ENCODE data around the gene RAPGEF5. TPM values are rescaled to one million over a fixed set of nuclear protein-coding genes. Genes with fewer than 3 reads are reported as not detected.

The RAPGEF5 gene
- total RNA-seq, 4 donors from 2014 or later, result 21.2 to 27.0 (median 24.1) TPM

GRCh38 chr7:22125436-22125835 lies 231.5 kb downstream of the RAPGEF5 start:
- Histone ChIP-seq H3K36me3 (peaks cover 0 to 31% (median 0%) of the 10 kb centered on the region in 4 donors), H3K27ac (replicated peaks in 1 of 4) (no peak overlapping the region), H3K9me3 (no peaks in the 10 kb centered on the region), H3K4me3 (no peak overlapping the region), H3K4me1 (peaks cover 0 to 24% (median 5%) of the 10 kb centered on the region in 4 donors), H3K27me3 (peaks cover 0 to 13% (median 0%) of the 10 kb centered on the region in 4 donors)
- DNase-seq (ENCODE audit: extremely low spot score), result no peak
- intact Hi-C loops (cut with DNase I), result no loop called here
- 81% methylated on average over 6 of the region's 6 CpGs for WGBS
- no peak for TF ChIP-seq POLR2A (IDR thresholded peaks at IDR 0.05; ENCODE audit: low read depth)
- no peak for TF ChIP-seq EP300 (IDR thresholded peaks at IDR 0.05)
- TF ChIP-seq, protein P1, sequence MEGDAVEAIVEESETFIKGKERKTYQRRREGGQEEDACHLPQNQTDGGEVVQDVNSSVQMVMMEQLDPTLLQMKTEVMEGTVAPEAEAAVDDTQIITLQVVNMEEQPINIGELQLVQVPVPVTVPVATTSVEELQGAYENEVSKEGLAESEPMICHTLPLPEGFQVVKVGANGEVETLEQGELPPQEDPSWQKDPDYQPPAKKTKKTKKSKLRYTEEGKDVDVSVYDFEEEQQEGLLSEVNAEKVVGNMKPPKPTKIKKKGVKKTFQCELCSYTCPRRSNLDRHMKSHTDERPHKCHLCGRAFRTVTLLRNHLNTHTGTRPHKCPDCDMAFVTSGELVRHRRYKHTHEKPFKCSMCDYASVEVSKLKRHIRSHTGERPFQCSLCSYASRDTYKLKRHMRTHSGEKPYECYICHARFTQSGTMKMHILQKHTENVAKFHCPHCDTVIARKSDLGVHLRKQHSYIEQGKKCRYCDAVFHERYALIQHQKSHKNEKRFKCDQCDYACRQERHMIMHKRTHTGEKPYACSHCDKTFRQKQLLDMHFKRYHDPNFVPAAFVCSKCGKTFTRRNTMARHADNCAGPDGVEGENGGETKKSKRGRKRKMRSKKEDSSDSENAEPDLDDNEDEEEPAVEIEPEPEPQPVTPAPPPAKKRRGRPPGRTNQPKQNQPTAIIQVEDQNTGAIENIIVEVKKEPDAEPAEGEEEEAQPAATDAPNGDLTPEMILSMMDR (IDR thresholded peaks at IDR 0.05), result no peak
- TF ChIP-seq POLR2AphosphoS5 (IDR thresholded peaks at IDR 0.05), result no peak

DNA sequence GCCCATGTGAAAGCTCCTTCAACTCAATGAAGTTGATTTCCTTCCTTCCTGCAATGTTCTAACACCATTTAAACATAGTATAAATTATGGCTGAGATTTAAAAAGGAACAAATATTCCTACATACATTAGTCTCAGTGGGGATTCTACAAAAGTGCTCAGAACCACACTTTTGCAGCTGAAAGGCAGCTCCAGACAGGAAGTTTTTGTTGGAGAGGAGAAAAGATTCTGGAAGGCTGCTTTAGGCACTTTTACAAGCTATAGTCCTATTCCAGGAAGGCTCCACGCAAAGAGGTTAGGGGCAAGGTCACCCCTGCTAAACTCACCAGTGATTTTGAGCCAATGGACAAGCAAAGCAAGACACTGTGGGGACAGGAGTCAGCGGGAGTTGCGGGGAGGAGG lies 232.0 kb downstream of the RAPGEF5 start:
- 67% methylated on average over 3 of the region's 3 CpGs for WGBS
- TF ChIP-seq EP300 (IDR thresholded peaks at IDR 0.05), result no peak
- TF ChIP-seq, protein P1 (IDR thresholded peaks at IDR 0.05), result no peak
- no peak for TF ChIP-seq POLR2A (IDR thresholded peaks at IDR 0.05; ENCODE audit: low read depth)
- no peak for TF ChIP-seq POLR2AphosphoS5 (IDR thresholded peaks at IDR 0.05)
- H3K9me3 ChIP-seq, result no peaks in the 10 kb centered on the region
- DNase-seq (ENCODE audit: extremely low spot score), result no peak
- peaks cover 0 to 13% (median 0%) of the 10 kb centered on the region in 4 donors for H3K27me3 ChIP-seq
- peaks cover 0 to 33% (median 0%) of the 10 kb centered on the region in 4 donors for H3K36me3 ChIP-seq
- no peak overlapping the region for H3K27ac ChIP-seq (replicated peaks in 1 of 4)
- peaks cover 0 to 24% (median 5%) of the 10 kb centered on the region in 4 donors for H3K4me1 ChIP-seq
- no peak overlapping the region for H3K4me3 ChIP-seq
- intact Hi-C loops (cut with DNase I), result no loop called here

- WGBS, result 51% methylated on average over 5 of the region's 5 CpGs
Measured at GRCh38 chr7:22123139-22123538, 233.8 kb downstream of the RAPGEF5 start.

DNA sequence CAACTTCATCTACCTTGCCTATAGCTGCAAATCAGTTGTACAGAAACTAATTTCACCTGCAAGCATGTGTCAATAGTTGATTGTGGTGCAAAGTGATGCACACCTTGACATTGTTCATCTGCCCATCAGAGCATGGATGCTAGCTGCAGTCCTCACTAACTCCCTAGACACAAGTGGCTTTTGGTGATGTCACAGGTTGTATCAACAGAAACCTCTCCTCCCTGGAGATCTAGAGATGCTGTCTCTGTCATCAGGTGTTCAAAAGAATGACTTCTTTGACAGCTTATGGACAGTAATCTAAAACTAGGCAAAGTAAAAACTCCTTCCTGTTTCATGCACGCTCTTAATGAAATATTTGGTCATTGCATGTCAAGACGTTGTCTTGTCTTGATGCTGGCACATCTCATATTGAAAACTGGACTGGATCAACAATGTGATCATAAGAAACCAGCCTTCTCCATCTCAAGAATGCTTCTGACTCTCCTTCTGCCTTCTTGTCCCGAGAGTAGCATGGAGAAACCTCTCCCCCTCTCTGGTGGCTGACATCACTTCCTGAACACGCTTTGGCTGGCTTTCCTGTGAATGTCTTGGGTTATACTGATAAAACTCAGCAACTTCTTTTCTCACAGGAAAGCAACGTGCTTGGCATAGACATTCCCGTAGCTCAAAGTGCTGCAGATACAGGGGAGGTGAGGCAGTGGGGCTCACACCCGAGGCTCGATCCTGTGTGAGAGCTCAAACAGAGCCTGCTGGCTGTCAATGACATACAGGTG lies 235.1 kb downstream of the RAPGEF5 start:
- peaks cover 0 to 52% (median 0%) of the 10 kb centered on the region in 4 donors for H3K36me3 ChIP-seq
- peaks cover 0 to 13% (median 0%) of the 10 kb centered on the region in 4 donors for H3K27me3 ChIP-seq
- WGBS, result 47% methylated on average over 6 of the region's 8 CpGs
- no peak overlapping the region for H3K4me3 ChIP-seq
- peaks cover 0 to 19% (median 5%) of the 10 kb centered on the region in 4 donors for H3K4me1 ChIP-seq
- DNase-seq (ENCODE audit: extremely low spot score), result no peak
- H3K27ac ChIP-seq (replicated peaks in 1 of 4), result peak overlapping the region in 2 of 4 donors; percentile 25 to 35
- no peaks in the 10 kb centered on the region for H3K9me3 ChIP-seq
- TF ChIP-seq, protein P1 (IDR thresholded peaks at IDR 0.05), result no peak
- TF ChIP-seq POLR2AphosphoS5 (IDR thresholded peaks at IDR 0.05) (peak; percentile 20 to 39), POLR2A (IDR thresholded peaks at IDR 0.05; ENCODE audit: low read depth) (no peak), EP300 (IDR thresholded peaks at IDR 0.05) (no peak)
- intact Hi-C loops (cut with DNase I), result no loop called here

More at GRCh38 chr7:22123139-22123538, 233.8 kb downstream of the RAPGEF5 start:
- DNase-seq (ENCODE audit: extremely low spot score), result no peak
- Histone ChIP-seq H3K9me3 (no peaks in the 10 kb centered on the region), H3K27ac (replicated peaks in 1 of 4) (peak overlapping the region in 1 of 4 donors; percentile 25), H3K36me3 (peaks cover 0 to 39% (median 0%) of the 10 kb centered on the region in 4 donors), H3K4me3 (no peak overlapping the region), H3K4me1 (peaks cover 0 to 19% (median 5%) of the 10 kb centered on the region in 4 donors), H3K27me3 (peaks cover 0 to 13% (median 0%) of the 10 kb centered on the region in 4 donors)
- intact Hi-C loops (cut with DNase I), result no loop called here
- peak; percentile 17 to 55 for TF ChIP-seq POLR2AphosphoS5 (IDR thresholded peaks at IDR 0.05)
- TF ChIP-seq, protein P1 (IDR thresholded peaks at IDR 0.05), result no peak
- TF ChIP-seq POLR2A (IDR thresholded peaks at IDR 0.05; ENCODE audit: low read depth), result no peak
- no peak for TF ChIP-seq EP300 (IDR thresholded peaks at IDR 0.05)

Data from esophagus muscularis mucosa (tissue), 4 donors.